ENCODE measurements around the gene TAMM41. TPM values are rescaled to one million over a fixed set of nuclear protein-coding genes. Genes with fewer than 3 reads are reported as not detected.
A peak's percentile ranks its signal among the peaks of the same experiment; 100 is the strongest.
"Not testable (repeated sequence)": the region's sequence is repeated elsewhere in the genome, so short reads cannot be mapped to it uniquely, and the experiment has no call there.

The TAMM41 gene
- polyA plus RNA-seq, 4 donors = 15.5 to 26.3 (median 19.2) TPM

- DNase-seq (ENCODE audit: low read depth in 4 of 4, low spot score in 2 of 4) = peak in 1 of 4 donors; percentile 15
These were observed 76.8 kb downstream of the TAMM41 start for GRCh38 chr3:11769704-11770476.

- DNase-seq (ENCODE audit: low read depth in 4 of 4, low spot score in 2 of 4) = no peak
These were observed 78.1 kb downstream of the TAMM41 start for GRCh38 chr3:11768604-11769003.

GRCh38 chr3:11764931-11765363 lies 81.7 kb downstream of the TAMM41 start:
- DNase-seq (ENCODE audit: low read depth in 4 of 4, low spot score in 2 of 4) = no peak

- DNase-seq (ENCODE audit: low read depth in 4 of 4, low spot score in 2 of 4) = no peak
These were observed 86.7 kb downstream of the TAMM41 start for GRCh38 chr3:11759996-11760395.

- no peak for DNase-seq (ENCODE audit: low read depth in 4 of 4, low spot score in 2 of 4)
These were observed 88.8 kb downstream of the TAMM41 start for GRCh38 chr3:11757929-11758328.

GRCh38 chr3:11757441-11757875 lies 89.2 kb downstream of the TAMM41 start:
- DNase-seq (ENCODE audit: low read depth in 4 of 4, low spot score in 2 of 4) = no peak

- DNase-seq (ENCODE audit: low read depth in 4 of 4, low spot score in 2 of 4) = no peak
These were observed 91.4 kb downstream of the TAMM41 start for GRCh38 chr3:11755276-11755675.

- DNase-seq (ENCODE audit: low read depth in 4 of 4, low spot score in 2 of 4) = not testable (repeated sequence)
These were observed 94.4 kb downstream of the TAMM41 start for GRCh38 chr3:11752254-11752653.

- DNase-seq (ENCODE audit: low read depth in 4 of 4, low spot score in 2 of 4) = not testable (repeated sequence)
These were observed 98.4 kb downstream of the TAMM41 start for GRCh38 chr3:11748306-11748705.

Other genes with a start within 250 kb of the TAMM41 start
- gene VGLL4, start 203.0 kb downstream of the TAMM41 start, polyA plus RNA-seq (ENCODE audit: insufficient read length in 4 of 4) = 100 to 1,000 TPM; 101 to 123 (median 118) TPM
- 1 to 10 TPM in 2 of 4 donors, under 1 TPM in 2; 0.76 to 1.6 (median 1.1) TPM for gene SYN2, start 157.5 kb upstream of the TAMM41 start, polyA plus RNA-seq (ENCODE audit: insufficient read length in 4 of 4)